ENCODE results near the gene RNASE13.
A peak's percentile ranks its signal among the peaks of the same experiment; 100 is the strongest.

Gene RNASE13

GRCh38 chr14:21066882-21067502 is 32.4 kb upstream of the RNASE13 start:
- DNase-seq (ENCODE audit: low spot score) = peak; percentile 47
- in situ Hi-C loops (cut with MboI; ENCODE audit: low sequenced_read_pairs, unreplicated experiment) = no loop called here
- no peak for TF ChIP-seq CTCF (IDR thresholded peaks at IDR 0.05; ENCODE audit: borderline replicate concordance, control extremely low read depth, extremely low read depth, insufficient read depth, missing control alignments)

- no peak for DNase-seq (ENCODE audit: low spot score)
- in situ Hi-C loops (cut with MboI; ENCODE audit: low sequenced_read_pairs, unreplicated experiment) = no loop called here
- TF ChIP-seq CTCF (IDR thresholded peaks at IDR 0.05; ENCODE audit: borderline replicate concordance, control extremely low read depth, extremely low read depth, insufficient read depth, missing control alignments) = no peak
Observed at GRCh38 chr14:21063479-21063878, 28.9 kb upstream of the RNASE13 start.

GRCh38 chr14:21061347-21061668 is 26.7 kb upstream of the RNASE13 start:
- TF ChIP-seq CTCF (IDR thresholded peaks at IDR 0.05; ENCODE audit: borderline replicate concordance, control extremely low read depth, extremely low read depth, insufficient read depth, missing control alignments) = no peak
- in situ Hi-C loops (cut with MboI; ENCODE audit: low sequenced_read_pairs, unreplicated experiment) = no loop called here
- DNase-seq (ENCODE audit: low spot score) = no peak

- in situ Hi-C loops (cut with MboI; ENCODE audit: low sequenced_read_pairs, unreplicated experiment) = no loop called here
- TF ChIP-seq CTCF (IDR thresholded peaks at IDR 0.05; ENCODE audit: borderline replicate concordance, control extremely low read depth, extremely low read depth, insufficient read depth, missing control alignments) = no peak
- no peak for DNase-seq (ENCODE audit: low spot score)
Observed at GRCh38 chr14:21060614-21061346, 26.2 kb upstream of the RNASE13 start.

GRCh38 chr14:21059842-21060613 is 25.4 kb upstream of the RNASE13 start:
- in situ Hi-C loops (cut with MboI; ENCODE audit: low sequenced_read_pairs, unreplicated experiment) = no loop called here
- no peak for TF ChIP-seq CTCF (IDR thresholded peaks at IDR 0.05; ENCODE audit: borderline replicate concordance, control extremely low read depth, extremely low read depth, insufficient read depth, missing control alignments)
- no peak for DNase-seq (ENCODE audit: low spot score)

GRCh38 chr14:21058903-21059302 is 24.3 kb upstream of the RNASE13 start:
- DNase-seq (ENCODE audit: low spot score) = no peak
- TF ChIP-seq CTCF (IDR thresholded peaks at IDR 0.05; ENCODE audit: borderline replicate concordance, control extremely low read depth, extremely low read depth, insufficient read depth, missing control alignments) = no peak
- in situ Hi-C loops (cut with MboI; ENCODE audit: low sequenced_read_pairs, unreplicated experiment) = no loop called here

All from GM13976 (cell line).